CD4-positive, CD25-positive, alpha-beta regulatory T cell (primary cell): ENCODE results near the gene SLC25A24. TPM values are rescaled to one million over a fixed set of nuclear protein-coding genes. Genes with fewer than 3 reads are reported as not detected.
A peak's percentile ranks its signal among the peaks of the same experiment; 100 is the strongest.

ENCODE experiments used
- ATAC-seq, 2 donors: fragments of 150-1000 bp; cut with Tn5 transposase; one replicate each; pipeline ENCODE4 v1.10.0; 2021; ENCODE audit warnings: low read depth in 2 of 2, moderate number of reproducible peaks in 2 of 2, moderate library complexity in 1 of 2
- DNase-seq, 3 donors: peaks; one replicate each; pipeline versions ENCODE4 v3.0.0 to v3.0.0-alpha.2; 2012 to 2022; ENCODE audit warnings: mixed read lengths in 1 of 3
- H3K27ac ChIP-seq: one replicate; pipeline ENCODE4 v1.7.0; 2013; ENCODE audit warnings: mild to moderate bottlenecking, low read length; ENCODE audit not compliant: insufficient read depth, poor library complexity, severe bottlenecking
- H3K27me3 ChIP-seq: one replicate; pipeline ENCODE4 v1.7.0; 2013; ENCODE audit warnings: low read length; ENCODE audit not compliant: control insufficient read depth, insufficient read depth
- H3K36me3 ChIP-seq: one replicate; pipeline ENCODE4 v1.7.0; 2013; ENCODE audit warnings: mild to moderate bottlenecking, low read length, moderate library complexity; ENCODE audit not compliant: control insufficient read depth, insufficient read depth
- H3K4me1 ChIP-seq: 2 replicates; pipeline ENCODE4 v1.7.0; 2013; ENCODE audit warnings: mild to moderate bottlenecking, low read length; ENCODE audit not compliant: insufficient read depth, control insufficient read depth, poor library complexity, severe bottlenecking
- H3K4me3 ChIP-seq: one replicate; pipeline ENCODE4 v1.7.0; 2013; ENCODE audit warnings: low read depth, mild to moderate bottlenecking, low read length, moderate library complexity
- H3K9me3 ChIP-seq, 2 experiments: 1 replicate in 1 of 2; 2 replicates in 1 of 2; pipeline ENCODE4 v1.7.0; 2013; ENCODE audit warnings: low read length in 2 of 2, mild to moderate bottlenecking in 1 of 2, moderate library complexity in 1 of 2; ENCODE audit not compliant: control insufficient read depth in 2 of 2
- H3K27ac Mint-ChIP-seq, 3 donors: one replicate each; pipeline ENCODE4 v1.8.0; 2020 to 2022; ENCODE audit warnings: mild to moderate bottlenecking in 3 of 3, mixed read lengths in 3 of 3, moderate library complexity in 2 of 3
- H3K27me3 Mint-ChIP-seq: one replicate; pipeline ENCODE4 v1.8.0; 2022; ENCODE audit warnings: mild to moderate bottlenecking, mixed read lengths
- H3K36me3 Mint-ChIP-seq: one replicate; pipeline ENCODE4 v1.8.0; 2020; ENCODE audit warnings: mixed read lengths
- H3K4me1 Mint-ChIP-seq, 4 donors: one replicate each; pipeline ENCODE4 v1.8.0; 2020 to 2022; ENCODE audit warnings: mixed read lengths in 4 of 4, mild to moderate bottlenecking in 1 of 4
- H3K4me3 Mint-ChIP-seq, 4 donors: one replicate each; pipeline ENCODE4 v1.8.0; 2020 to 2022; ENCODE audit warnings: mild to moderate bottlenecking in 4 of 4, mixed read lengths in 4 of 4, moderate library complexity in 3 of 4
- H3K9me3 Mint-ChIP-seq, 7 donors: one replicate each; pipeline ENCODE4 v1.8.0; 2020 to 2022; ENCODE audit warnings: mixed read lengths in 7 of 7, mild to moderate bottlenecking in 3 of 7, moderate library complexity in 2 of 7
- polyA plus RNA-seq, 4 donors: library from polyadenylated mRNA; unstranded; fragments of 300-500 nt; fragmentation: Illumina TruSeq; gene quantifications; one replicate each; pipeline ENCODE4 v1.2.3, GENCODE V29; 2021
- total RNA-seq: library from RNA; stranded (reverse); gene quantifications from one replicate; pipeline ENCODE4 v1.2.3, GENCODE V29; 2022

Gene SLC25A24
- total and polyA plus RNA-seq, 5 donors from 2014 or later = 14.7 to 26.7 (median 19.8) TPM

DNA sequence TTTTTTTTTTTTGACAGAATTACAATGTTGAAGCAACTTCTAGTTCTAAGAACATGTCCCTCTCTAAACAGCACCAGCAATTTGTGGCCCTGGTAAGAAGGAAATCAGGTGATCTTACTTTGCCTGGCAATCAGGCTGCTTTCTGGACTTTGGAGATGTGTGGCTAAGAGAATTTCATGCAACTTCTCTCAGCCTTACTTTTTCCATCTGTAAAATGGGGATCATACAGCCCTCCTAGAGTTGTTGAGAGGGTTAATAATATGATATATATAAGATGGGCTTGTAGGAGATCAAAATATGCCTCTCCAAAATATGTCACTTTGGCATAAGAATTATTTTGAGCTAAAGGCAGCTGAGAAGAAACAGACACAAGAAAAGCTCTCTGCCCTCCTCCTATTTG is 92.0 kb downstream of the SLC25A24 start:
- Histone ChIP-seq H3K9me3 (no peaks in the 10 kb centered on the region), H3K27me3 (no peaks in the 10 kb centered on the region), H3K36me3 (no peaks in the 10 kb centered on the region), H3K27ac (no peak overlapping the region), H3K4me1 (no peaks in the 10 kb centered on the region), H3K4me3 (no peak overlapping the region)
- H3K9me3 Mint-ChIP-seq = peaks cover 0 to 1% (median 0%) of the 10 kb centered on the region in 7 donors
- H3K36me3 Mint-ChIP-seq = no peaks in the 10 kb centered on the region
- H3K27me3 Mint-ChIP-seq = peaks cover 2% of the 10 kb centered on the region
- H3K4me3 Mint-ChIP-seq = no peak overlapping the region
- H3K4me1 Mint-ChIP-seq = peaks cover 0 to 3% (median 0%) of the 10 kb centered on the region in 4 donors
- no peak for DNase-seq
- no peak for ATAC-seq
- no peak overlapping the region for H3K27ac Mint-ChIP-seq

DNA sequence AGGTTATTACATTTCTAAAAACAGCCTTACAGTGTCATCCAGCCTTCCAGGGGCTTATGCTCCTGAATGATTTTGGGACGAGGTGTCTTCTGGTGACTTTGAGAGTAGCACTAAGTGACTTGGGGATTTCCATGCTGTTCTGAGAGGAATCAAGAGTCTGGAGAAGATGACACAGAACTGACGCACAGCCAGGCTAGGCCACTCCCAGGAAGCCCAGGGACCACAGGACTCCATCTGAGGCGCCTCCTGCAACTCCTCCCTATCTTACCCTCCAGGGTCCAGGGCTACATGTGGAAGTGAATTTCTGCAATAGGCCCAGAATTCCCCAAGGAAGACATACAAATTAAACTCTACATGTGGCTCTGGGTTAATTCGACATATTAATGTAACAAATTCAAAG is 92.5 kb downstream of the SLC25A24 start:
- Histone ChIP-seq H3K4me3 (no peak overlapping the region), H3K27ac (no peak overlapping the region), H3K9me3 (no peaks in the 10 kb centered on the region), H3K27me3 (no peaks in the 10 kb centered on the region), H3K4me1 (no peaks in the 10 kb centered on the region), H3K36me3 (no peaks in the 10 kb centered on the region)
- peaks cover 5% of the 10 kb centered on the region for H3K27me3 Mint-ChIP-seq
- H3K27ac Mint-ChIP-seq = no peak overlapping the region
- H3K36me3 Mint-ChIP-seq = no peaks in the 10 kb centered on the region
- peaks cover 0 to 1% (median 0%) of the 10 kb centered on the region in 7 donors for H3K9me3 Mint-ChIP-seq
- ATAC-seq (no peak), DNase-seq (no peak)
- H3K4me3 Mint-ChIP-seq = no peak overlapping the region
- peaks cover 0 to 3% (median 0%) of the 10 kb centered on the region in 4 donors for H3K4me1 Mint-ChIP-seq

DNA sequence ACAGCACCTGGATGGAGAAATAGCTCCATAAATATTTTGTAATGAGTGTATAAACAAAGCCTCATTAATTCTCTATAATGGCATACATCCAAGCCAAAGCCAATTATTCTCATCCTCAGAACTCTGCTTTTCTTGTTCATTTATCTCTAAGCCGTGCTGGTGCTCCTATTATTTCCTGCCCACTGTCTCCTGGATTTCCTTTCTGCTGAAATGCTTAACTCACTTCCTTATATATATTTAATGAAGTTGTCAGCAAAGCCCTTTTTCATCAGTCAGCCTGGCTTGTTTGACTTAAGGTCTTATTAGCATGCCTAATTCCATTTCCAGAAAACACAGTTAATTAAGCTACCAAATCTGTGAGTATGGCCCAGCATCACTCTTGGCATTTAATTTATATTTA is 93.4 kb downstream of the SLC25A24 start:
- Mint-ChIP-seq H3K27ac (no peak overlapping the region), H3K9me3 (peaks cover 0 to 1% (median 0%) of the 10 kb centered on the region in 7 donors), H3K4me1 (peaks cover 0 to 3% (median 0%) of the 10 kb centered on the region in 4 donors), H3K27me3 (peaks cover 10% of the 10 kb centered on the region), H3K36me3 (no peaks in the 10 kb centered on the region), H3K4me3 (no peak overlapping the region)
- DNase-seq = no peak
- no peak for ATAC-seq
- H3K4me3 ChIP-seq = no peak overlapping the region
- H3K27me3 ChIP-seq = no peaks in the 10 kb centered on the region
- H3K4me1 ChIP-seq = no peaks in the 10 kb centered on the region
- H3K9me3 ChIP-seq = no peaks in the 10 kb centered on the region
- H3K36me3 ChIP-seq = no peaks in the 10 kb centered on the region
- H3K27ac ChIP-seq = no peak overlapping the region

DNA sequence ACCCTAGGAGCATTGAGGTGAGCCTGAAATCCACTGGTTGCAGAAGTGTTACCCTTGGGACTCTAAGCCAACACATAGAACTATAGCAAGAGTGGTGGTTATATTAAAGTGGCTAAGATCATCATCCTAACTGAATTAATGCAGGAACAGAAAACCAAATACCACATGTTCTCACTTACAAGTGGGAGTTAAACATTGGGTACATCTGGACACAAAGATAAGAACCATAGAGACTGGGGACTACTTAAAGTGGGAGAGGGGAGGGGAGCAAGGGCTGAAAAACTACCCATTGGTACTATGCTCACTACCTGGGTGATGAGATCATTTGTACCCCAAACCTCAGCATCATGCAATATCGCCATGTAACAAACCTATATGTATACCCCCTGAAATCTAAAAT is 100.0 kb downstream of the SLC25A24 start:
- no peak overlapping the region for H3K27ac Mint-ChIP-seq
- DNase-seq = no peak
- no peaks in the 10 kb centered on the region for H3K36me3 Mint-ChIP-seq
- Histone ChIP-seq H3K4me3 (no peak overlapping the region), H3K27ac (no peak overlapping the region), H3K36me3 (no peaks in the 10 kb centered on the region), H3K4me1 (no peaks in the 10 kb centered on the region), H3K27me3 (peaks cover 2% of the 10 kb centered on the region), H3K9me3 (no peaks in the 10 kb centered on the region)
- peaks cover 22% of the 10 kb centered on the region for H3K27me3 Mint-ChIP-seq
- H3K9me3 Mint-ChIP-seq = peaks cover 0 to 3% (median 0%) of the 10 kb centered on the region in 7 donors
- no peak overlapping the region for H3K4me3 Mint-ChIP-seq
- H3K4me1 Mint-ChIP-seq = peaks cover 0 to 7% (median 1%) of the 10 kb centered on the region in 4 donors
- ATAC-seq = no peak

DNA sequence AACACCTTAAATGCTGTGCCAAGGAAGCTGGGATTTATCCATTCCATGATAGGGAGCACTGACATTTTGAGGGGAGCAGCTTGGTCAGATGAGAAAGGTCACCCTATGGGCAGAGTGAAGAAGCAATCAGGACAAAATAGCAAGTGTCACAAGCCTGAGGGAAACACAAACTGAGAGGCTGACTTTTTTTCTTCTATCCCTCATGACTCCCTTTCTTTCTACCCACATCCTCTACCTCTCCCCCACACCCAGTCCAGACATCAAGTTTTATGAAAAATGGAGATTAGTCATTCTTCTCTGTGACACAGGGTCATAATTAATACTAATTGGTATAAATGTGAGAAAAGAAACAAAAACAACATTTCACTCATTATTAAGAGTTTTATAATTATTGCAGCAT is 103.1 kb downstream of the SLC25A24 start:
- H3K36me3 ChIP-seq = no peaks in the 10 kb centered on the region
- Mint-ChIP-seq H3K4me3 (no peak overlapping the region), H3K9me3 (peaks cover 0 to 3% (median 0%) of the 10 kb centered on the region in 7 donors)

DNA sequence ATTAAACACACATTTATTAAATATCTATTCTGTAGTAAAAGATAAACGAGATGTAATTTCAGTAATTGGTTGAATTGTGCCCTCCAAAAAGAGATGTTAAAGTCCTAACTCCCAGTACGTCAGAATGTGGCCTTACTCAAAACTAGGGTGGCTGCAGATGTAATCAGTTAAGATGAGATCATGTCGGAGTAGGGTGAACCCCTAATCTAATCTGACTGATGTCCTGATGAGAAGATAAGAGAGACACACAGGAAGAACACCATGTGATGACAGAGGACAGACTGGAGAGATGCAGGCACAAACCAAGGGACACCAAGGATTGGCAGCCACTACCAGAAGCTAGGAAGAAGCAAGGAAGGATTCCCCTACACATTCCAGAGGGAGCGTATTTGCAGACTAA is 104.1 kb downstream of the SLC25A24 start:
- peak overlapping the region in 1 of 3 donors; percentile 31 for H3K27ac Mint-ChIP-seq
- Histone ChIP-seq H3K36me3 (no peaks in the 10 kb centered on the region), H3K4me3 (no peak overlapping the region), H3K9me3 (no peaks in the 10 kb centered on the region), H3K27ac (no peak overlapping the region), H3K4me1 (no peaks in the 10 kb centered on the region), H3K27me3 (peaks cover 2% of the 10 kb centered on the region)
- DNase-seq (no peak), ATAC-seq (no peak)
- no peak overlapping the region for H3K4me3 Mint-ChIP-seq
- H3K9me3 Mint-ChIP-seq = no peaks in the 10 kb centered on the region
- H3K4me1 Mint-ChIP-seq = peaks cover 0 to 7% (median 1%) of the 10 kb centered on the region in 4 donors
- H3K27me3 Mint-ChIP-seq = peaks cover 12% of the 10 kb centered on the region
- no peaks in the 10 kb centered on the region for H3K36me3 Mint-ChIP-seq

More for the DNA sequence above, 103.1 kb downstream of the SLC25A24 start:
- DNase-seq = no peak
- no peak overlapping the region for H3K27ac ChIP-seq
- H3K4me1 ChIP-seq = no peaks in the 10 kb centered on the region
- peaks cover 16% of the 10 kb centered on the region for H3K27me3 Mint-ChIP-seq
- peaks cover 0 to 7% (median 1%) of the 10 kb centered on the region in 4 donors for H3K4me1 Mint-ChIP-seq
- H3K4me3 ChIP-seq = no peak overlapping the region
- no peaks in the 10 kb centered on the region for H3K36me3 Mint-ChIP-seq
- no peaks in the 10 kb centered on the region for H3K9me3 ChIP-seq
- peaks cover 2% of the 10 kb centered on the region for H3K27me3 ChIP-seq
- ATAC-seq = no peak
- H3K27ac Mint-ChIP-seq = peak overlapping the region in 1 of 3 donors; percentile 31

DNA sequence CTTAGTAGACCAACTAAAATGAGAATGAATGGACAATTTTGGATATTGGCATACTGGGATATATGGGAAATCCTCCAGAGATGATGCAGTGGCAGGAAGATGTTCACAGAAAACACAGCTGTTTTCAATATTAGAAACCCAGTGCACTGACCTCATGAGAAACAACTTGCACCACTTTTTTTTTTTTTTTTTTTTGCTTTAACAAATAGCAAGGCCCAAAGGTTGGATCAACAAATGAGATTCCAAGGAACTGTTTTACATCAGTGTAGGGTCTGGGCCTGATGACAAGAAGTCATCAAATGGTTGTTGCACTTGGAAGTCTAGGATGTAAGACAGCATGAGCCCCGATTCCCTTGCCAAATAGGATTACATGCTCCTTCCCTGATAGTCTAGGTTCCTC is 110.7 kb downstream of the SLC25A24 start:
- peaks cover 0 to 3% (median 0%) of the 10 kb centered on the region in 4 donors for H3K4me1 Mint-ChIP-seq
- H3K9me3 ChIP-seq = no peaks in the 10 kb centered on the region
- H3K36me3 ChIP-seq = no peaks in the 10 kb centered on the region

DNA sequence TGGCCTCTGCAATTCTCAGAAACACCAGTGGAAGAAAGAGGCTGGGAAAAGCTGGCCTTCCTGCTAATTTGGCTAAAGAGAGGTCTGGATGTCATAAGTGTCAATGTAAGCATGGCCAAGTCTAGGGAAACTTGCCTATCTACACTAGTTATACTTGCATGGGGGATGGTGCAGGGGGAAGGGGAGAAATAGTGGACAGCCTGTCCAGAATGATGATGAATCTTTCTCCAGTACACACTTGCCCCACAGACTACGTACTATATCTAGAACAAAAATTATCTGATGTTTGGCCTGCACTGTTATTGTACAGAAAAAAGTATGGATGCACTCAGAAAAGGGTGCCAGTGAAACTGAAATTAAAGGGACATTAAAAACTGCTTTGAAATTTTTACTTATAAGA is 114.5 kb downstream of the SLC25A24 start:
- Histone ChIP-seq H3K4me3 (no peak overlapping the region), H3K36me3 (no peaks in the 10 kb centered on the region), H3K27me3 (no peaks in the 10 kb centered on the region), H3K9me3 (no peaks in the 10 kb centered on the region), H3K27ac (no peak overlapping the region), H3K4me1 (peaks cover 15% of the 10 kb centered on the region)
- peaks cover 7% of the 10 kb centered on the region for H3K27me3 Mint-ChIP-seq
- H3K4me1 Mint-ChIP-seq = peaks cover 17 to 33% (median 23%) of the 10 kb centered on the region in 4 donors
- DNase-seq (no peak), ATAC-seq (no peak)
- no peak overlapping the region for H3K4me3 Mint-ChIP-seq
- H3K27ac Mint-ChIP-seq = peak overlapping the region in 1 of 3 donors; percentile 34
- no peaks in the 10 kb centered on the region for H3K36me3 Mint-ChIP-seq
- H3K9me3 Mint-ChIP-seq = peaks cover 0 to 1% (median 0%) of the 10 kb centered on the region in 7 donors

More for the DNA sequence above, 110.7 kb downstream of the SLC25A24 start:
- H3K27ac Mint-ChIP-seq = no peak overlapping the region
- H3K36me3 Mint-ChIP-seq = no peaks in the 10 kb centered on the region
- no peak overlapping the region for H3K4me3 Mint-ChIP-seq
- Histone ChIP-seq H3K4me1 (no peaks in the 10 kb centered on the region), H3K4me3 (no peak overlapping the region), H3K27ac (no peak overlapping the region), H3K27me3 (no peaks in the 10 kb centered on the region)
- no peaks in the 10 kb centered on the region for H3K9me3 Mint-ChIP-seq
- ATAC-seq (no peak), DNase-seq (no peak)
- peaks cover 16% of the 10 kb centered on the region for H3K27me3 Mint-ChIP-seq
